HG03060 (cell line): ENCODE data around the gene GRK4.

Source experiments
- ATAC-seq: cut with Tn5 transposase; IDR thresholded peaks from one replicate; pipeline ENCODE4 v1.9.1; 2021; ENCODE audit warnings: low read depth, moderate number of reproducible peaks; ENCODE audit not compliant: unreplicated experiment

The GRK4 gene

GRCh38 chr4:3085948-3086670 is 122.7 kb downstream of the GRK4 start:
- no peak for ATAC-seq

GRCh38 chr4:3087115-3087797 is 123.9 kb downstream of the GRK4 start:
- no peak for ATAC-seq
